WTC11 (cell line): Measurements from ENCODE around the gene SLC6A4. TPM values are rescaled to one million over a fixed set of nuclear protein-coding genes. Genes with fewer than 3 reads are reported as not detected.

Experiments
- ATAC-seq: fragments of 200-7000 bp; cut with Tn5 transposase; 2 replicates; pipeline ENCODE4 v1.10.0; 2021; ENCODE audit warnings: mild to moderate bottlenecking, moderate library complexity
- CTCF ChIA-PET: fragments of 300-600 bp; sonication (Branson Sonifier 250); formaldehyde crosslinking; loops from one replicate; lab custom pipeline; 2021; ENCODE audit warnings: antibody characterized with exemption; lab: Charles Lee
- POLR2A ChIA-PET: fragments of 350-600 bp; sonication (Branson Sonifier 250); formaldehyde crosslinking; loops from one replicate; lab custom pipeline; 2021; ENCODE audit warnings: antibody characterized with exemption; lab: Charles Lee
- DNase-seq: peaks from one replicate; pipeline ENCODE4 v3.0.0; 2021; ENCODE audit warnings: low spot score
- H3K27ac Mint-ChIP-seq: 2 replicates; pipeline ENCODE4 v1.8.0; 2021; ENCODE audit warnings: mixed read lengths
- H3K27me3 Mint-ChIP-seq: 2 replicates; pipeline ENCODE4 v1.8.0; 2021; ENCODE audit warnings: low read depth, mild to moderate bottlenecking, moderate library complexity, mixed read lengths
- H3K36me3 Mint-ChIP-seq: 2 replicates; pipeline ENCODE4 v1.8.0; 2021; ENCODE audit warnings: mixed read lengths
- H3K4me1 Mint-ChIP-seq: 2 replicates; pipeline ENCODE4 v1.8.0; 2022; ENCODE audit warnings: mixed read lengths
- H3K4me3 Mint-ChIP-seq: 2 replicates; pipeline ENCODE4 v1.8.0; 2021; ENCODE audit warnings: mild to moderate bottlenecking, moderate library complexity, mixed read lengths
- H3K9me3 Mint-ChIP-seq: 2 replicates; pipeline ENCODE4 v1.8.0; 2021; ENCODE audit warnings: mixed read lengths
- ATF1 ChIP-seq: sonication (generic); formaldehyde crosslinking; IDR thresholded peaks from 2 replicates; pipeline ENCODE4 v1.8.1; 2023; ENCODE audit warnings: mild to moderate bottlenecking, moderate library complexity, missing genetic modification reagents
- ATF3 ChIP-seq: sonication (generic); formaldehyde crosslinking; conservative IDR thresholded peaks from 2 replicates; pipeline ENCODE4 v1.8.1; 2022; ENCODE audit warnings: mild to moderate bottlenecking, missing genetic modification reagents
- CBFB ChIP-seq: sonication (generic); formaldehyde crosslinking; IDR thresholded peaks from 2 replicates; pipeline ENCODE4 v1.8.1; 2022; ENCODE audit warnings: mild to moderate bottlenecking, low read depth, missing genetic modification reagents
- CREB1 ChIP-seq: sonication (generic); formaldehyde crosslinking; IDR thresholded peaks from 2 replicates; pipeline ENCODE4 v1.8.0; 2023; ENCODE audit warnings: mild to moderate bottlenecking, missing genetic modification reagents
- ESRRA ChIP-seq: sonication (generic); formaldehyde crosslinking; IDR thresholded peaks from 2 replicates; pipeline ENCODE4 v1.8.1; 2022; ENCODE audit warnings: mild to moderate bottlenecking, missing genetic modification reagents, borderline replicate concordance
- FOXJ3 ChIP-seq: sonication (generic); formaldehyde crosslinking; IDR thresholded peaks from 2 replicates; pipeline ENCODE4 v1.9.0; 2021; ENCODE audit warnings: missing genetic modification reagents, mild to moderate bottlenecking, borderline replicate concordance
- IRF2 ChIP-seq: sonication (generic); formaldehyde crosslinking; IDR thresholded peaks from 2 replicates; pipeline ENCODE4 v1.8.0; 2022; ENCODE audit warnings: low read depth, missing genetic modification reagents, borderline replicate concordance
- JAZF1 ChIP-seq: fragments of 250-450 bp; sonication (Bioruptor Pico); IDR thresholded peaks from 2 replicates; pipeline ENCODE4 v1.9.0; 2021; ENCODE audit warnings: moderate library complexity, mild to moderate bottlenecking, inconsistent platforms
- JUN ChIP-seq: sonication (generic); formaldehyde crosslinking; IDR thresholded peaks from 2 replicates; pipeline ENCODE4 v1.8.0; 2023; ENCODE audit warnings: mild to moderate bottlenecking, missing genetic modification reagents
- RELA ChIP-seq: sonication (generic); formaldehyde crosslinking; IDR thresholded peaks from 2 replicates; pipeline ENCODE4 v1.8.1; 2022; ENCODE audit warnings: missing genetic modification reagents, mild to moderate bottlenecking, borderline replicate concordance
- ZNF121 ChIP-seq: sonication (generic); formaldehyde crosslinking; IDR thresholded peaks from 2 replicates; pipeline ENCODE4 v1.8.0; 2023; ENCODE audit warnings: missing genetic modification reagents
- total RNA-seq: library from RNA; stranded (reverse); gene quantifications from 3 replicates; pipeline ENCODE4 v1.2.3, GENCODE V29; 2021
- TF ChIP-seq, protein P1 (sequence below): fragments of 250-450 bp; sonication (Bioruptor Pico); IDR thresholded peaks from 2 replicates; pipeline ENCODE4 v1.9.0; 2021; ENCODE audit warnings: moderate library complexity, mild to moderate bottlenecking, inconsistent platforms, borderline replicate concordance
- TF ChIP-seq, protein P2 (sequence below): fragments of 200-600 bp; IDR thresholded peaks from 2 replicates; pipeline ENCODE4 v1.8.0; 2022; ENCODE audit warnings: antibody characterized with exemption
- TF ChIP-seq, protein P3 (sequence below): sonication (generic); formaldehyde crosslinking; IDR thresholded peaks from 2 replicates; pipeline ENCODE4 v1.8.0; 2022; ENCODE audit warnings: missing genetic modification reagents
- TF ChIP-seq, protein P4 (sequence below): sonication (generic); formaldehyde crosslinking; IDR thresholded peaks from 2 replicates; pipeline ENCODE4 v1.8.1; 2022; ENCODE audit warnings: missing genetic modification reagents, borderline replicate concordance
- TF ChIP-seq, protein P5 (sequence below): sonication (generic); formaldehyde crosslinking; IDR thresholded peaks from 2 replicates; pipeline ENCODE4 v1.8.0; 2023; ENCODE audit warnings: missing genetic modification reagents
- TF ChIP-seq, protein P6 (sequence below): sonication (generic); formaldehyde crosslinking; IDR thresholded peaks from 2 replicates; pipeline ENCODE4 v1.8.1; 2022; ENCODE audit warnings: low read depth, missing genetic modification reagents, borderline replicate concordance

The SLC6A4 gene
- total RNA-seq, 1 experiment from 2014 or later, result 0.13 TPM

- TF ChIP-seq, protein P1, sequence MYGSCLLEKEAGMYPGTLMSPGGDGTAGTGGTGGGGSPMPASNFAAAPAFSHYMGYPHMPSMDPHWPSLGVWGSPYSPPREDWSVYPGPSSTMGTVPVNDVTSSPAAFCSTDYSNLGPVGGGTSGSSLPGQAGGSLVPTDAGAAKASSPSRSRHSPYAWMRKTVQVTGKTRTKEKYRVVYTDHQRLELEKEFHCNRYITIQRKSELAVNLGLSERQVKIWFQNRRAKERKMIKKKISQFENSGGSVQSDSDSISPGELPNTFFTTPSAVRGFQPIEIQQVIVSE, result no peak
These were observed 35.9 kb downstream of the SLC6A4 start (continued) for GRCh38 chr17:30199600-30199999.

DNA sequence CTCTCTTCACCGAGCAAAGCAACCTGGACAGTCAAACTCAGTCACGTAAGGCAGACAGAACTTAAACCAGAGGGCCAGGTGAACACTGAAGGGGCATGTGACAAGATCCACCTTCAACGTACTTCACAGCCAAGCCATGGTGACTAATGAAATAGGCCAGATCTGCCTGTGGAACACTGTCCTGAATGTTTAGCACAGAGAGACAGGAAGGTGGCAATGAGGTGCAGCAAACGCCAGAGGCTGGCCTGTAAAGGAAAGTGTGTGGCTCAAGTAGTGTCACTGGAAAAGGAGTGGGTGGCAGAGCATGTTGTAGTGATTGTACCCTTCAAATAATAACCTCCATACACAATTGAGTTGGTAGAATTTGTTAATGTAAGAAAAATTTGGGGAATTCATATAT, 38.1 kb downstream of the SLC6A4 start:
- DNase-seq (no peak), ATAC-seq (no peak)
- Mint-ChIP-seq H3K27ac (no peak overlapping the region), H3K9me3 (no peaks in the 10 kb centered on the region), H3K36me3 (no peaks in the 10 kb centered on the region), H3K4me1 (no peaks in the 10 kb centered on the region), H3K4me3 (no peak overlapping the region), H3K27me3 (no peaks in the 10 kb centered on the region)
- POLR2A ChIA-PET, result interaction anchor here (0.6 kb wide), 1 partner anchor 71 kb away, joined by 3 read pairs; no protein-coding TSS in a partner anchor
- CTCF ChIA-PET, result no interaction called here
- TF ChIP-seq ATF1 (CRISPR knock-in tag), result no peak
- no peak for TF ChIP-seq RELA (CRISPR knock-in tag)
- no peak for TF ChIP-seq ESRRA (CRISPR knock-in tag)
- TF ChIP-seq, protein P1, result no peak
- no peak for TF ChIP-seq CREB1 (CRISPR knock-in tag)
- TF ChIP-seq JAZF1 (CRISPR knock-in tag), result no peak
- no peak for TF ChIP-seq CBFB (CRISPR knock-in tag)
- TF ChIP-seq, protein P2, sequence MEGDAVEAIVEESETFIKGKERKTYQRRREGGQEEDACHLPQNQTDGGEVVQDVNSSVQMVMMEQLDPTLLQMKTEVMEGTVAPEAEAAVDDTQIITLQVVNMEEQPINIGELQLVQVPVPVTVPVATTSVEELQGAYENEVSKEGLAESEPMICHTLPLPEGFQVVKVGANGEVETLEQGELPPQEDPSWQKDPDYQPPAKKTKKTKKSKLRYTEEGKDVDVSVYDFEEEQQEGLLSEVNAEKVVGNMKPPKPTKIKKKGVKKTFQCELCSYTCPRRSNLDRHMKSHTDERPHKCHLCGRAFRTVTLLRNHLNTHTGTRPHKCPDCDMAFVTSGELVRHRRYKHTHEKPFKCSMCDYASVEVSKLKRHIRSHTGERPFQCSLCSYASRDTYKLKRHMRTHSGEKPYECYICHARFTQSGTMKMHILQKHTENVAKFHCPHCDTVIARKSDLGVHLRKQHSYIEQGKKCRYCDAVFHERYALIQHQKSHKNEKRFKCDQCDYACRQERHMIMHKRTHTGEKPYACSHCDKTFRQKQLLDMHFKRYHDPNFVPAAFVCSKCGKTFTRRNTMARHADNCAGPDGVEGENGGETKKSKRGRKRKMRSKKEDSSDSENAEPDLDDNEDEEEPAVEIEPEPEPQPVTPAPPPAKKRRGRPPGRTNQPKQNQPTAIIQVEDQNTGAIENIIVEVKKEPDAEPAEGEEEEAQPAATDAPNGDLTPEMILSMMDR, result no peak
- no peak for TF ChIP-seq JUN (CRISPR knock-in tag)
- TF ChIP-seq FOXJ3 (CRISPR knock-in tag), result no peak

GRCh38 chr17:30196504-30196903, 39.0 kb downstream of the SLC6A4 start:
- no peak for ATAC-seq
- no peak for DNase-seq
- Mint-ChIP-seq H3K4me3 (no peak overlapping the region), H3K36me3 (no peaks in the 10 kb centered on the region), H3K9me3 (no peaks in the 10 kb centered on the region), H3K27ac (no peak overlapping the region), H3K27me3 (no peaks in the 10 kb centered on the region), H3K4me1 (no peaks in the 10 kb centered on the region)
- ChIA-PET POLR2A (no interaction called here), CTCF (no interaction called here)
- no peak for TF ChIP-seq IRF2 (CRISPR knock-in tag)

- ATAC-seq, result no peak
- Mint-ChIP-seq H3K27me3 (no peaks in the 10 kb centered on the region), H3K4me1 (no peaks in the 10 kb centered on the region), H3K9me3 (no peaks in the 10 kb centered on the region), H3K4me3 (no peak overlapping the region), H3K27ac (no peak overlapping the region), H3K36me3 (no peaks in the 10 kb centered on the region)
- TF ChIP-seq ATF1 (CRISPR knock-in tag) (no peak), CREB1 (CRISPR knock-in tag) (no peak), ATF3 (no peak), ZNF121 (no peak)
- TF ChIP-seq, protein P3, sequence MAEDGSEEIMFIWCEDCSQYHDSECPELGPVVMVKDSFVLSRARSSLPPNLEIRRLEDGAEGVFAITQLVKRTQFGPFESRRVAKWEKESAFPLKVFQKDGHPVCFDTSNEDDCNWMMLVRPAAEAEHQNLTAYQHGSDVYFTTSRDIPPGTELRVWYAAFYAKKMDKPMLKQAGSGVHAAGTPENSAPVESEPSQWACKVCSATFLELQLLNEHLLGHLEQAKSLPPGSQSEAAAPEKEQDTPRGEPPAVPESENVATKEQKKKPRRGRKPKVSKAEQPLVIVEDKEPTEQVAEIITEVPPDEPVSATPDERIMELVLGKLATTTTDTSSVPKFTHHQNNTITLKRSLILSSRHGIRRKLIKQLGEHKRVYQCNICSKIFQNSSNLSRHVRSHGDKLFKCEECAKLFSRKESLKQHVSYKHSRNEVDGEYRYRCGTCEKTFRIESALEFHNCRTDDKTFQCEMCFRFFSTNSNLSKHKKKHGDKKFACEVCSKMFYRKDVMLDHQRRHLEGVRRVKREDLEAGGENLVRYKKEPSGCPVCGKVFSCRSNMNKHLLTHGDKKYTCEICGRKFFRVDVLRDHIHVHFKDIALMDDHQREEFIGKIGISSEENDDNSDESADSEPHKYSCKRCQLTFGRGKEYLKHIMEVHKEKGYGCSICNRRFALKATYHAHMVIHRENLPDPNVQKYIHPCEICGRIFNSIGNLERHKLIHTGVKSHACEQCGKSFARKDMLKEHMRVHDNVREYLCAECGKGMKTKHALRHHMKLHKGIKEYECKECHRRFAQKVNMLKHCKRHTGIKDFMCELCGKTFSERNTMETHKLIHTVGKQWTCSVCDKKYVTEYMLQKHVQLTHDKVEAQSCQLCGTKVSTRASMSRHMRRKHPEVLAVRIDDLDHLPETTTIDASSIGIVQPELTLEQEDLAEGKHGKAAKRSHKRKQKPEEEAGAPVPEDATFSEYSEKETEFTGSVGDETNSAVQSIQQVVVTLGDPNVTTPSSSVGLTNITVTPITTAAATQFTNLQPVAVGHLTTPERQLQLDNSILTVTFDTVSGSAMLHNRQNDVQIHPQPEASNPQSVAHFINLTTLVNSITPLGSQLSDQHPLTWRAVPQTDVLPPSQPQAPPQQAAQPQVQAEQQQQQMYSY (CRISPR knock-in tag), result no peak
- TF ChIP-seq, protein P4, sequence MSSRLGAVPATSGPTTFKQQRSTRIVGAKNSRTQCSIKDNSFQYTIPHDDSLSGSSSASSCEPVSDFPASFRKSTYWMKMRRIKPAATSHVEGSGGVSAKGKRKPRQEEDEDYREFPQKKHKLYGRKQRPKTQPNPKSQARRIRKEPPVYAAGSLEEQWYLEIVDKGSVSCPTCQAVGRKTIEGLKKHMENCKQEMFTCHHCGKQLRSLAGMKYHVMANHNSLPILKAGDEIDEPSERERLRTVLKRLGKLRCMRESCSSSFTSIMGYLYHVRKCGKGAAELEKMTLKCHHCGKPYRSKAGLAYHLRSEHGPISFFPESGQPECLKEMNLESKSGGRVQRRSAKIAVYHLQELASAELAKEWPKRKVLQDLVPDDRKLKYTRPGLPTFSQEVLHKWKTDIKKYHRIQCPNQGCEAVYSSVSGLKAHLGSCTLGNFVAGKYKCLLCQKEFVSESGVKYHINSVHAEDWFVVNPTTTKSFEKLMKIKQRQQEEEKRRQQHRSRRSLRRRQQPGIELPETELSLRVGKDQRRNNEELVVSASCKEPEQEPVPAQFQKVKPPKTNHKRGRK (CRISPR knock-in tag), result no peak
- TF ChIP-seq, protein P5, sequence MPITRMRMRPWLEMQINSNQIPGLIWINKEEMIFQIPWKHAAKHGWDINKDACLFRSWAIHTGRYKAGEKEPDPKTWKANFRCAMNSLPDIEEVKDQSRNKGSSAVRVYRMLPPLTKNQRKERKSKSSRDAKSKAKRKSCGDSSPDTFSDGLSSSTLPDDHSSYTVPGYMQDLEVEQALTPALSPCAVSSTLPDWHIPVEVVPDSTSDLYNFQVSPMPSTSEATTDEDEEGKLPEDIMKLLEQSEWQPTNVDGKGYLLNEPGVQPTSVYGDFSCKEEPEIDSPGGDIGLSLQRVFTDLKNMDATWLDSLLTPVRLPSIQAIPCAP (CRISPR knock-in tag), result no peak
- TF ChIP-seq, protein P6, sequence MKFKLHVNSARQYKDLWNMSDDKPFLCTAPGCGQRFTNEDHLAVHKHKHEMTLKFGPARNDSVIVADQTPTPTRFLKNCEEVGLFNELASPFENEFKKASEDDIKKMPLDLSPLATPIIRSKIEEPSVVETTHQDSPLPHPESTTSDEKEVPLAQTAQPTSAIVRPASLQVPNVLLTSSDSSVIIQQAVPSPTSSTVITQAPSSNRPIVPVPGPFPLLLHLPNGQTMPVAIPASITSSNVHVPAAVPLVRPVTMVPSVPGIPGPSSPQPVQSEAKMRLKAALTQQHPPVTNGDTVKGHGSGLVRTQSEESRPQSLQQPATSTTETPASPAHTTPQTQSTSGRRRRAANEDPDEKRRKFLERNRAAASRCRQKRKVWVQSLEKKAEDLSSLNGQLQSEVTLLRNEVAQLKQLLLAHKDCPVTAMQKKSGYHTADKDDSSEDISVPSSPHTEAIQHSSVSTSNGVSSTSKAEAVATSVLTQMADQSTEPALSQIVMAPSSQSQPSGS (CRISPR knock-in tag), result no peak
- no peak for DNase-seq
- POLR2A ChIA-PET, result interaction anchor here (0.6 kb wide), 1 partner anchor 227 kb away, joined by 4 read pairs; no protein-coding TSS in a partner anchor
- CTCF ChIA-PET, result interaction anchor here (1.0 to 1.6 kb wide), 3 partner anchors 22 to 145 kb away, joined by 3 to 6 read pairs (median 3); no protein-coding TSS in a partner anchor
These were observed 44.4 kb downstream of the SLC6A4 start for GRCh38 chr17:30191072-30191471.
